Caco-2 (cell line): ENCODE data around the gene KCNN1. TPM values are rescaled to one million over a fixed set of nuclear protein-coding genes. Genes with fewer than 3 reads are reported as not detected.
A peak's percentile ranks its signal among the peaks of the same experiment; 100 is the strongest.

Source experiments
- BruUV-seq: library from RNA; stranded (reverse); fragments of 400-500 nt; replicated peaks from 2 replicates; lab custom pipeline; 2021; lab: Mats Ljungman, UMichigan
- CTCF ChIA-PET: fragments of 300-600 bp; sonication (Branson Sonifier 250); formaldehyde crosslinking; loops from one replicate; lab custom pipeline; 2022; ENCODE audit warnings: antibody characterized with exemption; lab: Charles Lee
- POLR2A ChIA-PET: fragments of 300-600 bp; sonication (Branson Sonifier 250); formaldehyde crosslinking; loops from one replicate; lab custom pipeline; 2022; ENCODE audit warnings: antibody characterized with exemption; lab: Charles Lee
- DNase-seq, 2 experiments: peaks; one replicate each; pipeline versions ENCODE4 v3.0.0 to v3.0.0-alpha.2; 2020 to 2022
- H3K27me3 ChIP-seq: replicated peaks from 2 replicates; pipeline ENCODE4 v1.6.0; 2011; ENCODE audit warnings: low read length; ENCODE audit not compliant: control insufficient read depth, insufficient read depth
- H3K36me3 ChIP-seq: 2 replicates; pipeline ENCODE4 v1.5.1; 2011; ENCODE audit warnings: low read length; ENCODE audit not compliant: control insufficient read depth, insufficient read depth
- H3K4me1 ChIP-seq: fragments of 250-450 bp; sonication (Bioruptor Pico); 2 replicates; pipeline ENCODE4 v1.5.1; 2020; ENCODE audit warnings: mild to moderate bottlenecking
- H3K4me3 ChIP-seq: 2 replicates; pipeline ENCODE4 v1.5.1; 2011; ENCODE audit warnings: low read depth, mild to moderate bottlenecking, control low read depth, low read length
- H3K9me3 ChIP-seq: fragments of 250-450 bp; sonication (Bioruptor Pico); 2 replicates; pipeline ENCODE4 v1.5.1; 2020; ENCODE audit warnings: mild to moderate bottlenecking, moderate library complexity
- H3K27ac Mint-ChIP-seq: one replicate; pipeline ENCODE4 v1.8.0; 2022; ENCODE audit warnings: mixed read lengths; ENCODE audit not compliant: unreplicated experiment
- H3K27me3 Mint-ChIP-seq: one replicate; pipeline ENCODE4 v1.8.0; 2022; ENCODE audit warnings: mixed read lengths; ENCODE audit not compliant: insufficient read depth, unreplicated experiment
- H3K36me3 Mint-ChIP-seq: one replicate; pipeline ENCODE4 v1.8.0; 2022; ENCODE audit warnings: mild to moderate bottlenecking, mixed read lengths; ENCODE audit not compliant: insufficient read depth, unreplicated experiment
- H3K4me1 Mint-ChIP-seq: one replicate; pipeline ENCODE4 v1.8.0; 2022; ENCODE audit warnings: low read depth, mixed read lengths; ENCODE audit not compliant: unreplicated experiment
- H3K4me3 Mint-ChIP-seq: one replicate; pipeline ENCODE4 v1.8.0; 2022; ENCODE audit warnings: mild to moderate bottlenecking, moderate library complexity, mixed read lengths; ENCODE audit not compliant: unreplicated experiment
- H3K9me3 Mint-ChIP-seq: one replicate; pipeline ENCODE4 v1.8.0; 2022; ENCODE audit warnings: mixed read lengths; ENCODE audit not compliant: unreplicated experiment
- intact Hi-C: fragments of 100-400 bp; cut with micrococcal nuclease; formaldehyde crosslinking; loops from one replicate; pipeline ENCODE4 v1.10.0; 2022; ENCODE audit not compliant: unreplicated experiment
- total RNA-seq: library from RNA; stranded (reverse); gene quantifications from 2 replicates; pipeline ENCODE4 v1.2.3, GENCODE V29; 2022
- TF ChIP-seq, protein P1 (sequence below), 2 experiments: fragments of 200-600 bp in 1 of 2; IDR thresholded peaks; 1 replicate in 1 of 2; 2 replicates in 1 of 2; pipeline versions ENCODE4 v1.5.1 to v1.8.0; 2011 to 2022; ENCODE audit warnings: antibody characterized with exemption in 1 of 2, control low read depth in 1 of 2, inconsistent platforms in 1 of 2, low read depth in 1 of 2, low read length in 1 of 2, mild to moderate bottlenecking in 1 of 2, moderate library complexity in 1 of 2; ENCODE audit not compliant: insufficient read depth in 1 of 2, severe bottlenecking in 1 of 2, unreplicated experiment in 1 of 2

Gene KCNN1
- total RNA-seq, 1 experiment from 2014 or later, result not detected

- POLR2A ChIA-PET, result interaction anchor here (0.6 kb wide), 1 partner anchor 224 kb away, joined by 5 read pairs; the partner anchor contains the start of gene MAP1S
- no peaks in the 10 kb centered on the region; the same call in 1 of the 2 replicates for H3K4me1 ChIP-seq
- DNase-seq, result no peak
- Mint-ChIP-seq H3K4me3 (no peak overlapping the region), H3K36me3 (peaks cover 24% of the 10 kb centered on the region), H3K4me1 (no peaks in the 10 kb centered on the region), H3K27ac (no peak overlapping the region), H3K27me3 (no peaks in the 10 kb centered on the region), H3K9me3 (no peaks in the 10 kb centered on the region)
- intact Hi-C loops, result no loop called here
- H3K36me3 ChIP-seq, result no peaks in the 10 kb centered on the region
- TF ChIP-seq, protein P1, sequence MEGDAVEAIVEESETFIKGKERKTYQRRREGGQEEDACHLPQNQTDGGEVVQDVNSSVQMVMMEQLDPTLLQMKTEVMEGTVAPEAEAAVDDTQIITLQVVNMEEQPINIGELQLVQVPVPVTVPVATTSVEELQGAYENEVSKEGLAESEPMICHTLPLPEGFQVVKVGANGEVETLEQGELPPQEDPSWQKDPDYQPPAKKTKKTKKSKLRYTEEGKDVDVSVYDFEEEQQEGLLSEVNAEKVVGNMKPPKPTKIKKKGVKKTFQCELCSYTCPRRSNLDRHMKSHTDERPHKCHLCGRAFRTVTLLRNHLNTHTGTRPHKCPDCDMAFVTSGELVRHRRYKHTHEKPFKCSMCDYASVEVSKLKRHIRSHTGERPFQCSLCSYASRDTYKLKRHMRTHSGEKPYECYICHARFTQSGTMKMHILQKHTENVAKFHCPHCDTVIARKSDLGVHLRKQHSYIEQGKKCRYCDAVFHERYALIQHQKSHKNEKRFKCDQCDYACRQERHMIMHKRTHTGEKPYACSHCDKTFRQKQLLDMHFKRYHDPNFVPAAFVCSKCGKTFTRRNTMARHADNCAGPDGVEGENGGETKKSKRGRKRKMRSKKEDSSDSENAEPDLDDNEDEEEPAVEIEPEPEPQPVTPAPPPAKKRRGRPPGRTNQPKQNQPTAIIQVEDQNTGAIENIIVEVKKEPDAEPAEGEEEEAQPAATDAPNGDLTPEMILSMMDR (IDR thresholded peaks at IDR 0.05; ENCODE audit: insufficient read depth in 1 of 2, low read depth in 1 of 2, low read length in 1 of 2, severe bottlenecking in 1 of 2, unreplicated experiment in 1 of 2), result no peak
- H3K9me3 ChIP-seq, result no peaks in the 10 kb centered on the region
- CTCF ChIA-PET, result interaction anchor here (0.6 to 0.9 kb wide), 2 partner anchors 11 to 280 kb away, joined by 4 read pairs; no protein-coding TSS in a partner anchor
- no peaks in the 10 kb centered on the region for H3K27me3 ChIP-seq
- H3K4me3 ChIP-seq, result no peak overlapping the region
- BruUV-seq, result TSS peak; percentile 92
Measured at GRCh38 chr19:17943274-17944221, 23.4 kb upstream of the KCNN1 start.

DNA sequence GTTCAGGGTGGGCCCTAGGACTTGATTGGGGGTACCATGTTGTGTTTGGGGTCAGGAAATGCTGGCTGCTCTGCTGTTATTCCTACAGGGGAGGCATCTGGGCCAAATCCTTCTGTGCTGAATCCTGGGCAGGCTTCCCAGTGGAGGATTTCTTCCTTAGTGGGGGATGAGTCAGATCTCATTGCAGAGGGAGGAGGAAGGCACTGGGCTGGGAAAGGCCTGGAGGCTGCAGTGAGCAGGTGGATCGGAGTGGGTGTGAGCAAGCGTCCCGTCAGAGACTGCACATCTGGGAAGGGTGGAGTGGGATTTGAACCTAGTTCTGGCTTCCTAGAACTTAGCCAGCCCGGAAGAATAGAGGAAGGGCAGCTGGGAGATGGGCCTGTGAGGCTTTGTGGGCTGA lies 22.6 kb upstream of the KCNN1 start:
- intact Hi-C loops, result no loop called here
- ChIA-PET POLR2A (no interaction called here), CTCF (interaction anchor here (0.6 kb wide), 1 partner anchor 11 kb away, joined by 4 read pairs; no protein-coding TSS in a partner anchor)
- no peaks in the 10 kb centered on the region for H3K27me3 ChIP-seq
- peaks cover 2% of the 10 kb centered on the region for H3K27me3 Mint-ChIP-seq
- TF ChIP-seq, protein P1 (IDR thresholded peaks at IDR 0.05; ENCODE audit: insufficient read depth in 1 of 2, low read depth in 1 of 2, low read length in 1 of 2, severe bottlenecking in 1 of 2, unreplicated experiment in 1 of 2), result no peak
- H3K9me3 Mint-ChIP-seq, result no peaks in the 10 kb centered on the region
- H3K4me1 ChIP-seq, result no peaks in the 10 kb centered on the region; the same call in 1 of the 2 replicates
- no peak overlapping the region for H3K4me3 Mint-ChIP-seq
- no peaks in the 10 kb centered on the region for H3K36me3 ChIP-seq
- H3K4me1 Mint-ChIP-seq, result no peaks in the 10 kb centered on the region
- peaks cover 24% of the 10 kb centered on the region for H3K36me3 Mint-ChIP-seq
- no peak overlapping the region for H3K4me3 ChIP-seq
- no TSS peak for BruUV-seq
- H3K9me3 ChIP-seq, result no peaks in the 10 kb centered on the region
- H3K27ac Mint-ChIP-seq, result no peak overlapping the region
- DNase-seq, result no peak
